IMR-90 (cell line): ENCODE data around the gene BTRC. TPM values are rescaled to one million over a fixed set of nuclear protein-coding genes. Genes with fewer than 3 reads are reported as not detected.

Experiments
- ATAC-seq: fragments of 200-7000 bp; cut with Tn5 transposase; 2 replicates; pipeline ENCODE4 v1.9.1; 2020; ENCODE audit warnings: low read depth, mild to moderate bottlenecking, moderate library complexity
- BruUV-seq: library from RNA; stranded (reverse); fragments of 400-500 nt; replicated peaks from 2 replicates; lab custom pipeline; 2021; lab: Mats Ljungman, UMichigan
- CTCF ChIA-PET: fragments of 300-600 bp; formaldehyde crosslinking; extraction: SDS; loops from one replicate; lab custom pipeline; 2021; ENCODE audit warnings: antibody characterized with exemption; lab: Yijun Ruan, JAX
- POLR2A ChIA-PET: fragments of 300-600 bp; sonication (Branson Sonifier 250); formaldehyde crosslinking; loops from one replicate; lab custom pipeline; 2022; ENCODE audit warnings: antibody characterized with exemption; ENCODE audit not compliant: unreplicated experiment; lab: Charles Lee
- DNase-seq: peaks from one replicate; pipeline ENCODE4 v3.0.0; 2013
- H2AFZ ChIP-seq: replicated peaks from 2 replicates; pipeline ENCODE3; 2013; ENCODE audit warnings: low read length, mild to moderate bottlenecking; ENCODE audit not compliant: poor library complexity
- H2AK5ac ChIP-seq: 2 replicates; pipeline ENCODE4 v1.6.1; 2013; ENCODE audit warnings: low read depth, low read length, inconsistent platforms
- H2AK9ac ChIP-seq: replicated peaks from 2 replicates; pipeline ENCODE3; 2013; ENCODE audit warnings: mild to moderate bottlenecking, low read depth, low read length, moderate library complexity; ENCODE audit not compliant: poor library complexity
- H2BK120ac ChIP-seq: 2 replicates; pipeline ENCODE4 v1.6.1; 2013; ENCODE audit warnings: low read depth, low read length, inconsistent platforms
- H2BK15ac ChIP-seq: 3 replicates; pipeline ENCODE4 v1.6.1; 2013; ENCODE audit warnings: low read depth, low read length, inconsistent platforms
- H2BK20ac ChIP-seq: 2 replicates; pipeline ENCODE4 v1.6.1; 2013; ENCODE audit warnings: low read depth, mild to moderate bottlenecking, inconsistent platforms, low read length, moderate library complexity
- H2BK5ac ChIP-seq: 2 replicates; pipeline ENCODE4 v1.6.1; 2013; ENCODE audit warnings: mild to moderate bottlenecking, low read depth, low read length, inconsistent platforms; ENCODE audit not compliant: poor library complexity, severe bottlenecking
- H3K14ac ChIP-seq: replicated peaks from 2 replicates; pipeline ENCODE4 v1.6.1; 2013; ENCODE audit warnings: low read depth, low read length, inconsistent platforms
- H3K18ac ChIP-seq: 2 replicates; pipeline ENCODE4 v1.6.1; 2013; ENCODE audit warnings: low read depth, low read length, control low read depth
- H3K23ac ChIP-seq: 2 replicates; pipeline ENCODE4 v1.6.1; 2013; ENCODE audit warnings: low read depth, low read length, inconsistent platforms
- H3K27ac ChIP-seq: 2 replicates; pipeline ENCODE4 v1.5.1; 2013; ENCODE audit warnings: mild to moderate bottlenecking, control low read depth, low read length; ENCODE audit not compliant: insufficient read depth
- H3K27me3 ChIP-seq: 2 replicates; pipeline ENCODE4 v1.6.1; 2013; ENCODE audit warnings: low read length; ENCODE audit not compliant: control insufficient read depth, insufficient read depth
- H3K36me3 ChIP-seq: 2 replicates; pipeline ENCODE4 v1.6.1; 2013; ENCODE audit warnings: low read length, mixed read lengths; ENCODE audit not compliant: control insufficient read depth, insufficient read depth
- H3K4ac ChIP-seq: 2 replicates; pipeline ENCODE4 v1.6.1; 2013; ENCODE audit warnings: low read depth, low read length, inconsistent platforms
- H3K4me1 ChIP-seq: 2 replicates; pipeline ENCODE4 v1.6.1; 2013; ENCODE audit warnings: low read length, mixed read lengths; ENCODE audit not compliant: control insufficient read depth, insufficient read depth
- H3K4me2 ChIP-seq: 2 replicates; pipeline ENCODE4 v1.6.1; 2013; ENCODE audit warnings: low read depth, mild to moderate bottlenecking, control low read depth, low read length, moderate library complexity
- H3K4me3 ChIP-seq: 2 replicates; pipeline ENCODE4 v1.5.1; 2013; ENCODE audit warnings: low read depth, mild to moderate bottlenecking, control low read depth, low read length, moderate library complexity; ENCODE audit not compliant: insufficient read depth
- H3K56ac ChIP-seq: 2 replicates; pipeline ENCODE4 v1.6.1; 2013; ENCODE audit warnings: low read length, inconsistent platforms; ENCODE audit not compliant: insufficient read depth; ENCODE audit errors: extremely low read depth
- H3K79me1 ChIP-seq, 2 experiments: 2 replicates each; pipeline ENCODE4 v1.6.1; 2013; ENCODE audit warnings: low read length in 2 of 2, inconsistent platforms in 1 of 2, low read depth in 1 of 2
- H3K9ac ChIP-seq: 2 replicates; pipeline ENCODE4 v1.6.1; 2013; ENCODE audit warnings: low read depth, low read length, control low read depth
- H3K9me1 ChIP-seq: 2 replicates; pipeline ENCODE4 v1.6.1; 2013; ENCODE audit warnings: low read length, inconsistent platforms; ENCODE audit not compliant: insufficient read depth
- H3K9me3 ChIP-seq: 2 replicates; pipeline ENCODE4 v1.6.1; 2013; ENCODE audit warnings: low read length; ENCODE audit not compliant: control insufficient read depth, insufficient read depth
- H4K20me1 ChIP-seq: 2 replicates; pipeline ENCODE4 v1.6.1; 2013; ENCODE audit warnings: low read length, inconsistent platforms; ENCODE audit not compliant: insufficient read depth
- H4K5ac ChIP-seq: 2 replicates; pipeline ENCODE4 v1.6.1; 2013; ENCODE audit warnings: mild to moderate bottlenecking, low read depth, low read length, control low read depth
- H4K8ac ChIP-seq, 2 experiments: 2 replicates each; pipeline ENCODE4 v1.6.1; 2013; ENCODE audit warnings: low read depth in 2 of 2, low read length in 2 of 2, control low read depth in 1 of 2, inconsistent platforms in 1 of 2
- H4K91ac ChIP-seq: 2 replicates; pipeline ENCODE4 v1.6.1; 2013; ENCODE audit warnings: low read depth, low read length, inconsistent platforms; ENCODE audit not compliant: insufficient read depth
- BHLHE40 ChIP-seq: fragments of 150-350 bp; IDR thresholded peaks from 2 replicates; pipeline ENCODE4 v1.6.1; 2016; ENCODE audit warnings: mild to moderate bottlenecking, low read depth, low read length
- CEBPB ChIP-seq: IDR thresholded peaks from 2 replicates; pipeline ENCODE4 v1.6.1; 2012; ENCODE audit warnings: low read depth, low read length, improper control_type of control experiment
- CHD1 ChIP-seq: IDR thresholded peaks from 2 replicates; pipeline ENCODE4 v1.6.1; 2012; ENCODE audit warnings: low read depth, low read length, improper control_type of control experiment
- FOS ChIP-seq: fragments of 150-350 bp; IDR thresholded peaks from 2 replicates; pipeline ENCODE4 v1.6.1; 2016; ENCODE audit warnings: low read depth, low read length
- MAZ ChIP-seq: IDR thresholded peaks from 2 replicates; pipeline ENCODE4 v1.6.1; 2012; ENCODE audit warnings: low read depth, mild to moderate bottlenecking, low read length, improper control_type of control experiment, moderate library complexity, borderline replicate concordance
- NFE2L2 ChIP-seq: fragments of 150-350 bp; IDR thresholded peaks from 2 replicates; pipeline ENCODE4 v1.6.1; 2016; ENCODE audit warnings: low read depth, mild to moderate bottlenecking, low read length
- POLR2A ChIP-seq: IDR thresholded peaks from 2 replicates; pipeline ENCODE4 v1.6.1; 2012; ENCODE audit warnings: mild to moderate bottlenecking, low read depth, low read length
- RAD21 ChIP-seq: IDR thresholded peaks from 2 replicates; pipeline ENCODE4 v1.6.1; 2012; ENCODE audit warnings: low read length, improper control_type of control experiment
- RCOR1 ChIP-seq: IDR thresholded peaks from 2 replicates; pipeline ENCODE4 v1.6.1; 2012; ENCODE audit warnings: mild to moderate bottlenecking, low read length, improper control_type of control experiment; ENCODE audit not compliant: insufficient replicate concordance
- RFX5 ChIP-seq: IDR thresholded peaks from 2 replicates; pipeline ENCODE4 v1.8.0; 2012; ENCODE audit warnings: low read depth, mild to moderate bottlenecking, low read length, moderate library complexity
- SMC3 ChIP-seq: fragments of 150-350 bp; IDR thresholded peaks from 2 replicates; pipeline ENCODE4 v1.6.1; 2016; ENCODE audit warnings: low read depth, mild to moderate bottlenecking, antibody characterized with exemption, low read length, moderate library complexity
- WGBS, 2 experiments: methylation state at CpG; one replicate each; pipeline versions ENCODE4 v1.1.5 to v1.1.7; 2013; ENCODE audit warnings: missing lambda C conversion rate in 2 of 2; ENCODE audit not compliant: insufficient read length in 1 of 2; ENCODE audit errors: extremely low coverage in 2 of 2; 5-methylcytosine and 5-hydroxymethylcytosine counted together
- dilution Hi-C: fragments of 300-500 bp; cut with HindIII; formaldehyde crosslinking; loops from one replicate; pipeline ENCODE4 v1.14.3; 2018; ENCODE audit warnings: low sequenced_read_pairs; ENCODE audit not compliant: unreplicated experiment
- in situ Hi-C: fragments of 300-500 bp; cut with MboI; formaldehyde crosslinking; loops from 3 replicates; pipeline ENCODE4 v1.14.3; 2019; ENCODE audit warnings: low sequenced_read_pairs, inconsistent platforms, mixed read lengths
- intact Hi-C: fragments of 100-400 bp; cut with micrococcal nuclease; formaldehyde crosslinking; loops from 2 replicates; pipeline ENCODE4 v1.10.0; 2022
- polyA plus RNA-seq, 3 experiments: library from polyadenylated mRNA; depleted of rRNA; stranded (reverse); fragments of >200 nt; gene quantifications; 2 replicates each; pipeline ENCODE4 v1.2.3, GENCODE V29; 2012; ENCODE audit warnings: low replicate concordance in 1 of 3
- total RNA-seq: library from RNA; depleted of rRNA; stranded (reverse); fragments of >200 nt; gene quantifications from 2 replicates; pipeline ENCODE4 v1.2.3, GENCODE V29; 2012
- TF ChIP-seq, protein P1 (sequence below): fragments of 150-350 bp; IDR thresholded peaks from 2 replicates; pipeline ENCODE4 v1.6.1; 2016; ENCODE audit warnings: low read depth, mild to moderate bottlenecking, low read length, moderate library complexity, borderline replicate concordance

The BTRC gene
- total and polyA plus RNA-seq, 2 of the 4 experiments (the other 2 are of a cell fraction), result 7.7 to 8.4 TPM

DNA sequence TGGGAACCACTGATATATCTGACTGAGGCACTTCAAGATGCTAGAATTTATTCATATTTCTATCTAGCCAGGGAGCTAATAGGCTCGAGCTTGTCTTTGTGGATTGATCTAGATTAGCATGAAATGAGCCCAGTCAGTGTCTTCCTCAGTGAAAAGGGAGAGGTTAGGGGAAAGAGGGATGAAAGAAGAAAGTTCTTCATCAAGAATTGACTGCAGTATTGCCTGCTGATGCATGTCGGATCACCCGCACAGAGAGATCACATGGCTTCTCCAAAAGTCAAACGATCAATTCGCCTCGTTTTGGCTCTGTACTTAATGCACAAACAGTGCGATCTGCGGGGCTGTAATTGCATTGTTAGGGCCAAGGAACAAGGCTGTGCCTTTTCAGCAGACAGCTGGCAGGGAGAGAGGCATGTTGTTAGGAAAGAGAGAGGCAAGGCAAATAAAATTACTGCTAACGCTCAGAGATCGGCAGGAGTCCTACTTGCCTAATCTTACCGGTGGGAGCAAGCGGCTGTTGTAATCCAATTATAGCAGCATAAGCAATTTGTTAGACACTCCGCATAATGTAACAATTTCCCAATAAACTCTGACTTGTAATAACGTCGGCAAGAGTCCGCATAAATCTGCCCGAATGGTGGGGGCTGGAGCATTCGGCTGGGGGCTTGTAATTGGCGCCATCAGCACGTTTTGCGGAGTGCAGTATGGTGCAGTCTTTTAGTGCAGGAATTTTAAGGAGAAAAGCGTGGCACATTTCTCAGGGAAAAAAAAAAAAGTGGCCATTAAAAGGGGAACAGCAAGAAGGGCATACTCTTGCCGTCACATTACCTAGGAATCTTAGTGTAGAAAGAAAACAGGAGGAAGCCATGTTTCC lies 132.0 kb downstream of the BTRC start:
- TF ChIP-seq POLR2A (no peak), SMC3 (no peak), BHLHE40 (no peak), RFX5 (no peak), CEBPB (no peak), FOS (no peak), NFE2L2 (no peak), RCOR1 (no peak), CHD1 (no peak), RAD21 (no peak), MAZ (no peak)
- TF ChIP-seq, protein P1, sequence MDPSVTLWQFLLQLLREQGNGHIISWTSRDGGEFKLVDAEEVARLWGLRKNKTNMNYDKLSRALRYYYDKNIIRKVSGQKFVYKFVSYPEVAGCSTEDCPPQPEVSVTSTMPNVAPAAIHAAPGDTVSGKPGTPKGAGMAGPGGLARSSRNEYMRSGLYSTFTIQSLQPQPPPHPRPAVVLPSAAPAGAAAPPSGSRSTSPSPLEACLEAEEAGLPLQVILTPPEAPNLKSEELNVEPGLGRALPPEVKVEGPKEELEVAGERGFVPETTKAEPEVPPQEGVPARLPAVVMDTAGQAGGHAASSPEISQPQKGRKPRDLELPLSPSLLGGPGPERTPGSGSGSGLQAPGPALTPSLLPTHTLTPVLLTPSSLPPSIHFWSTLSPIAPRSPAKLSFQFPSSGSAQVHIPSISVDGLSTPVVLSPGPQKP, result no peak
- no peak overlapping the region for H3K18ac ChIP-seq
- no peaks in the 10 kb centered on the region for H3K27me3 ChIP-seq
- H4K5ac ChIP-seq, result no peak overlapping the region
- no peaks in the 10 kb centered on the region for H3K9me1 ChIP-seq
- in situ Hi-C loops, result no loop called here
- no peaks in the 10 kb centered on the region for H3K36me3 ChIP-seq
- H3K9me3 ChIP-seq, result no peaks in the 10 kb centered on the region
- no peak for ATAC-seq
- no peak overlapping the region for H2BK120ac ChIP-seq
- H2AFZ ChIP-seq, result no peak overlapping the region
- H2BK20ac ChIP-seq, result no peak overlapping the region
- ChIA-PET CTCF (interaction anchor here (2.3 kb wide), 1 partner anchor 19 kb away, joined by 11 read pairs; no protein-coding TSS in a partner anchor), POLR2A (no interaction called here)
- H3K4me2 ChIP-seq, result no peak overlapping the region
- no peaks in the 10 kb centered on the region for H3K4me1 ChIP-seq
- H4K20me1 ChIP-seq, result peaks cover 9% of the 10 kb centered on the region
- 0 out of 2 replicates have a peak overlapping the region, but pooled peaks have one; percentile 31 for H3K23ac ChIP-seq
- H3K56ac ChIP-seq, result no peak overlapping the region
- no peak overlapping the region for H2BK15ac ChIP-seq
- no peak overlapping the region for H3K4ac ChIP-seq
- 54% methylated on average over 11 of the region's 23 CpGs; no CpG with 5 or more reads in 1 of the 2 experiments for WGBS, 2 experiments
- H3K79me1 ChIP-seq, result peaks cover 0 to 4% of the 10 kb centered on the region in 2 experiments; a peak in 1 of 4 replicates
- DNase-seq, result no peak
- no TSS peak for BruUV-seq
- H3K9ac ChIP-seq, result no peak overlapping the region
- no peak overlapping the region for H4K8ac ChIP-seq
- dilution Hi-C loops, result no loop called here
- no peak overlapping the region for H2AK5ac ChIP-seq
- H2AK9ac ChIP-seq, result no peak overlapping the region
- intact Hi-C loops, result no loop called here
- H4K91ac ChIP-seq, result no peak overlapping the region
- H2BK5ac ChIP-seq, result no peak overlapping the region
- no peak overlapping the region for H3K4me3 ChIP-seq
- H3K27ac ChIP-seq, result no peak overlapping the region
- no peak overlapping the region for H3K14ac ChIP-seq
